HG02588 (cell line): ENCODE results near the gene KRT33A.
"Not testable (repeated sequence)": the region's sequence is repeated elsewhere in the genome, so short reads cannot be mapped to it uniquely, and the experiment has no call there.

Experiments used
- ATAC-seq: cut with Tn5 transposase; IDR thresholded peaks from one replicate; pipeline ENCODE4 v1.9.1; 2021; ENCODE audit warnings: mild to moderate bottlenecking, moderate library complexity; ENCODE audit not compliant: unreplicated experiment

Gene KRT33A

DNA sequence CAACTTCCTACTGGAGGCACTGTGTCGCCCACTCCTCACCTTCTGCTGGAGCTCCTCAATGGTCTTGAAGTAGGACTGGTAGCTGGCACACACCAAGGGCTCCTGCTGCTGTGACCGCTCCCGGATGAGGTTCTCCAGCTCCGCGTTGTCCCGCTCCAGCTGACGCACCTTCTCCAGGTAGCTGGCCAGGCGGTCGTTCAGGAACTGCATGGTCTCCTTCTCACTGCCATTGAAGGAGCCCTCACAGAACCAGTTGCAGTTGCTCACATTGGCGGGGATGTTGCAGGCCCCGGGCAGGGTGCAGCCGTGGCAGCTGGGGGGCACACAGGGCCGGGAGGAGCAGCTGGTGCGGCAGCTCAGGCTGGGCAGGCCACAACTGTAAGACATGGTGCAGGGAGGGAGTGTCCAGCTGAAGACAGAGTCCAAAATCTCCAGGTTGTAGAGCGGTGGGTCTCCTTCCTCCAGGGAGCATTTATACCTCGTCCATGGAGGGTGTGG, at the start of gene KRT33A:
Gene KRT33A (minus strand): TSS at position 448 of the 498 bp plus-strand sequence. CDS start 61 bp downstream, at position 387.
- ATAC-seq, result not testable (repeated sequence)

DNA sequence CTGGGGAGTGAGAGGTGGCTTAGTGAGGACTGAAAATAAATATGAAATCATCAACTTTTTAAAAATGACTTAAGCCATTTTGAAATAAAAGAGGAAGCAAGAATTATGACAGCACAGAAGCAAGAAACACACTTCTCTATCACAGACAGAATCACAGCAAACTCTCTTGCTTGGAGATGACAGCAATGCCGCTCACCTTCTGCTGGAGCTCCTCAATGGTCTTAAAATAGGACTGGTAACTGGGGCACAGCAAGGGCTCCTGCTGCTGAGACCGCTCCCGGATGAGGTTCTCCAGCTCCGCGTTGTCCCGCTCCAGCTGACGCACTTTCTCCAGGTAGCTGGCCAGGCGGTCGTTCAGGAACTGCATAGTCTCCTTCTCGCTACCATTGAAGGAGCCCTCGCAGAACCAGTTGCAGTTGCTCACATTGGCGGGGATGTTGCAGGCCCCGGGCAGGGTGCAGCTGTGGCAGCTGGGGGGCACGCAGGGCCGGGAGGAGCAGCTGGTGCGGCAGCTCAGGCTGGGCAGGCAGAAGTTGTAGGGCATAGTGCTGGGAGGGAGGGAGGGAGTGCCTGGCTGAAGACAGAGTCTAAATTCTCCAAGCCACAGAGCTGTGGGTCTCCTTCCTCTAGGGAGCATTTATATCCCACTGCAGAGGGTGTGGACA, 46.5 kb upstream of the KRT33A start, which contains the start of gene KRT31:
Gene KRT31 (minus strand): TSS at position 613 of the 665 bp plus-strand sequence. CDS start 69 bp downstream, at position 544.
- ATAC-seq, result no peak

DNA sequence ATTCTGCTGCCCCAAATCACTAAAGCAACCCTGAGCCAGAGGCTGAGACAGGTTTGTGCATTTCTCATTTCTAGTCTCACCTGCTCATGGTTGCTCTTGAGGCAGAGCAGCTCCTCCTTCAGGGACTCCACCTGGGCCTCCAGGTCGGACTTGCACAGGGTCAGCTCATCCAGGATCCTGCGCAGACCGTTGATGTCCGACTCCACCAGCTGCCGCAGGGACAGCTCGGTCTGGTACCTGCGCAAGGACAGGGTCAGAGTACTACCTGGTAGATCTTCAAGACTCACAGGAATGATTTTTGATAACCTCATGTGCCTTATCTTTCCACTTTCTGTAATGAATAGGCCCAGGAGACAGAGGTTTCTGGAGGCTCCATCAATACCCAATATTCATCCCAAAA, 45.7 kb upstream of the KRT33A start:
- ATAC-seq, result no peak

DNA sequence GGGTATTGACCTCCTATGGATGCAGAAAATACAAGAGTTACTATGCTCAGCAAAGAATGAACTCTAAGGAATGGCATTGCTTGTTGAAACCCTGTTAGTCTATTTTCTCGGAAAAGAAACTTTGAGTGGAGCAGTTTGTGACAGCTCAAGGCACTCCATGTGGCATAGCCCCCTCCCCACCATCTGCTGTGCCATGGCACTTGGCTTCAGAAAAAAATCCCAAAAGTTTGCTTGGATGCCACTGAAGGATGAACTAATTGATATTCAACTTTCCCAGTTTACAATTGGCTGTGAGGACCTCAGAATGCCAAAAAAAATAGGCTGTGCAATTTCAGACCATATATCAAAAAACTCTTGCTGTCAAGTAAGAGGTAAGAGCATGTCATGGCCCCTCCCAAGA, 45.0 kb upstream of the KRT33A start:
- ATAC-seq, result no peak

DNA sequence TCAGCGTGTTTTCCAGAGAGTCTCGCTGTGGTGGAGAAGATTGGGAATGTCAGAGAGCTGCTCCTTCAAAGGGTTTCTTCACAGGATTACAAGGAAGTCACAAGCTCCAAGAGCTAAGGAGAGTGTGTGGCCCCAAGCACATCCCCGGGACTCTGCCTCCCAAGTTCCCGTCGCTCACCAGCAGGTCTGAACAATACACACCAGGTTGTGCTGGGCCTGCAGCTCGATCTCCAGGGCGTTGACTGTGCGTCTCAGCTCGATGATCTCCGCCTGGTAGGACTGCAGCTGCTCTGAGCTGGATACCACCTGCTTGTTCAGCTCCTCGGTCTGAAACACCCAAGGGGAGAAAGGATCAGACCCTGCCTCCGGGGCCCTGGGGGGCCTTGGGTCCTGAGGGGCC, 44.4 kb upstream of the KRT33A start:
- not testable (repeated sequence) for ATAC-seq

DNA sequence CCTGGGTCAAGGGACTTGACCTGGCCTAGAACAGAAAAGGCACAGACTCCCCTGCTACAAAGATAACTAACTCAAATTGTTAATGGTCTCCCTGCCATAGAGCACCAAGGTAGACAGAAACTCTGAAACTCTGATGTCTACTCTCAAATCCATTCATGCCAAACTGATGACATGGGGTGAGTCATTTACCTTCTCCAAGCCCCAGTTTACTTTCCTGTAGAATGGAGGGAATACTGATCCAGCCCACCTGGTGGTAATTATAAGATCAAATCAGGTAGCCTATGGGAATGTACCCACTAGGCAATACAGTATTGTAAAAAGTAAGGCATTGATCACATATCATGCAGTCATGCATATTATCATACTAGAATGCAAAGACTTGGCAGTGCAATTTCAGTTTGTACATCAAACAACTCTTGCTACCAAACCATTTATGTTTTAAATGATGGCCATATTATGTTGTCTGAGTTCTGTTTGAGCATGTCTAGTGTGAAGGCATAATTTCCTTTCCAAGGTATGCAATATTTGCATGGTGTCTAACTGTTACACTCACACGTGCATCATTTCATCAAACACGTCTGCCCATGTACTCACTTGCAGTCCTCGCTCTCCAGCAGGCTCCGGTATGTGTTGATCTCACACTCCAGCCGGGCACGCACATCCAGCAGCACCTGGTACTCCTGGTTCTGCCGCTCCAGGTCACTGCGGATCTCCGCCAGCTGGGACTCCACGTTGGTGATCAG, 43.8 kb upstream of the KRT33A start:
- ATAC-seq, result no peak

DNA sequence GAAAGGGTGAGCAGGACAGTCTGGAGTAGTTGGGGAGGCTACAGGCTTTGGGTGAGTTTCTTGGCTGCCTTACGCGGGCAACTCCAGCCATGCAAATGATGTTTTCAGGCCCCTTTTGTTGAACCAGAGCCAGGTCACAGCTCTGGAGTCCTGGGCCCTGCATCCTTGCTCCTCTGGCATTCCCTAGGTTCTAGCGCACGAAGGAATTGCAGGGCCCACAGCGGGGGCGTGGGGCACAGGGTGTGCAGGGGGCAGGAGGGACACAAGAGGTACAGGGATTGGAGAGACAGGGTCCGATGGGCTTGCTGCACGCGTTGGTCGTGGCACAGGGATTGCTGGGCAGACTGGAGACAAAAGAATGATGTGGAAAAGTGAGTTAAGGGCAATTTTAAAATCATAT, 43.2 kb upstream of the KRT33A start:
- ATAC-seq, result no peak

DNA sequence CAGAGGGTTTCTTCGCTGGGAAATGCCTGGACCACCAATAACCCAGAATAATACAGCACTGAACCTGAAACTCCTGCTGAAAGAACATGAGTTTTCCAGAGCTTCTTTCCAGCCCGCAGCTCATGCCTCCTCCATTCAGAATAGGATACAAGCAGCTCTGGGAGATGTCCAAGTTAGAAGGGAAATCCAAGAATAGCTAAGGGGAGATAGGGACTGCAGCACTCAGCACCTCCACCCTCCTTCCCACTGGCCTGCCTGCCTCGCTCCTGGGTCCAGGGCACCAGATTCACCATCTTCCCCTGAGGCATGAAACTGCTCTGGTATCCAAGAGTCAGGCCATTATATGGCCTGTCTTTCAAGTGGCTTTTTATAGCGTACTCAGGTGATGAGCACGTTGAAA, 42.7 kb upstream of the KRT33A start:
- no peak for ATAC-seq

DNA sequence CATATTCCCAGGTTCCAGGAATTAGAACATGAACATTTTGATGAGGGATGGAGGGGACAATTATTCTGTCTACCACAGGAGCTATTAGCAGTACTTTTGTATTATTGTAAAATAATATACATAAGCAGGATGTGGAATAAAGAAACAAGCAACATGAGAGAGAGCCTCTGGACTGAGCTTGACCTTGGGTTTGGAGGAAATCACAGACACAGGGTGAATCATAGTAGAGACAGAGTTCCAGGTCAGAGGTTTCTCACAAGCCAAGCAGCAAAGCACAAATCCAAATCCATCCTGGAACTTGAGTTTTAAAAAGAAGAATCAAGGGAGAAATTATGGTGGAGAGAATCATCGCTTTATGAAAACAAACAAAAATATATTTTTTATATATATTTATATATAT, 41.6 kb upstream of the KRT33A start:
- no peak for ATAC-seq

DNA sequence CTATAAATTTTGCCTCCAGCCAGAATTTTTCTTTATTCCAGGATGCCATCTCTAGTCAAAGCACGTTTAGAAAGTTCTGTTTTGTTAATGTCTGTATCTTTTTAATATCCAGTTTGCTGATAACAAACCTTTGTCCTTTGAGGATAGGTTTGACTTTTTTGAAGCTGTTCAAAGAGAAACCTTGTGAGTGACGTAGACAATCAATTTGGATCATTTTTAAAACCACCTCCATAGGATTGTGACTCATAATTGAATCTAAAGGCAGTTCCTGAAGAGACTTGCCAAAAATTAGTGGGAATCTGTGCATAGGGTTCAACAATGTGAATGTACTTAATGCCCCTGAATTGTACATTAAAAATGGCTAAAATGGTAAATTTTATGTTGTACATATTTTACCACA, 40.9 kb upstream of the KRT33A start:
- no peak for ATAC-seq

DNA sequence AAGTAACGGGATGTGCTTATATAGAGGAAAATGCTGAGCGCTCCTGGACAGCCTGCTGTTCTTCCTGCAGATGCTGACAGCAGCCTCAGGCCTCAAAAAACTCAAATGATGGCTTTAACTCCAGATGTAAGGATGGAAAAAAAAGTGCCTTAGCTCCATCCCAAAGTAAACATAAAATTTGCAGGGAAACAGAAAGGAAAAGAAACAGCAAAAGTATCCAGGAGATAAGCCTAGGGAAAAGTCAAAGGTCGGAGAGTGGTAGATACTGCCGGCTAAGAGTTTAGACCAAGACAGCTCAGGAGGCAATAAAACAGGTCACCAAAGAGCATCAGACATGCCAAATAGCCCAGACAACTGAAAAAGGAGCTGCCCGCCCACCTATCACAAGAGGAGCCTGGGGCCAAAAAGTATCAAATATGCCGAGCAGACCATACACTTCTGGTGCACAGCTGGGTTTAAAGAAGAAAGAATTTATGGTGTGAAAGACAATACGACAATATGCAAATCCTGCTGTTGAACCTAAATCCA, 39.8 kb upstream of the KRT33A start:
- no peak for ATAC-seq

DNA sequence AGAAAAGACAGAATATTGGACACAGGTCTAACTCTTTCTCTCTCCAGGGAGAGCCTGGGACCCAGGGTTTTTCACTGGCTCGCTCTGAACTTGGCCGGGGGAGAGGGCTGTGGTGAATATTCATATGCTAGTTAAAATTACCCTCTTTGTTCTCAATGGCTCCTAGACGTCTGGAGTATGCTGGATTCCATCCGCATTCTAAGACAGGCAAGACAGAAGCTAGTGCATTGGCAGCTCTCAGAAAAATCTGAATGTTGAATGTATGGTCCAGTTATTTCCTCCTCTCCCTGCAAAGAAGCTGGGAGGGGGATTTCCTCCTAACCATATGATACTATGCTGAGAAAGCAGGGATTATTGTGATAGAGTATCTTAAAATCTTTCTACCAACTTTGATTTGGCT, 37.0 kb upstream of the KRT33A start:
- no peak for ATAC-seq

DNA sequence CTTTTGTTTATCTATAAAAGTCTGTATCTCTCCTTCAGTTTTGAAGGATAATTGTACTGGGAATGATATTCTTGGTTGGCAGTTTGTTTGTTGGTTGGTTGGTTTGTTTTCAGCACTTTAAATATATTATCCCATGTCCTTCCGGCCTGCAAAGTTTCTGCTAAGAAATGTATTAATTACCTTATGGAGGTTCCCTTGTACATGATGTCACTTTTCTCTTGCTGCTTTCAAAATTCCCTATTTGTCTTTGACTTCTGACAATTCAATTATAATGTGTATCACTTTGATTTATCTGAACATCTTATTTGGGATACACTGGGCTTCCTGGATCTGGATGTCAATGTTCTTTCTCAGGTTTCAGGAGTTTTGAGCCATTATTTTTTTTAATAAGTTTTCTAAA, 35.6 kb upstream of the KRT33A start:
- no peak for ATAC-seq

DNA sequence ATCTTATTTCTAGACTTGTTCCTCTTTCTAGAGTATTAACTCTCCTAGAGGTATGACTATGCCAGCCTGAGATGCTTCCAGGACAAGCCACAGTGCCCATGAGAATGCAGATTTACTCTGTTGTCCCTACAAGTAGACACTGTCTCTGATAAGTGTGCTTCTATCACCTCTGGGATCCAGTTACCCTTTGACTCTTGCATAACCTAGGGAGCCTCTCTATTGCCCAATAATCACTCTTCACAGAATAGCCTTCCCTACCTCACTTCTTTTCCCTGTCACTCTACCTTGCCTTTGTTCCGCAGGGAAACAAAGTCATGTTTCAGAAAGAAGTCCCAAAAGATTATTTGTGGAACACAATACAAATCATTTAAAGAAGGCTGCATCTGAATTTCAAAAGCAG, 33.1 kb upstream of the KRT33A start:
- no peak for ATAC-seq

DNA sequence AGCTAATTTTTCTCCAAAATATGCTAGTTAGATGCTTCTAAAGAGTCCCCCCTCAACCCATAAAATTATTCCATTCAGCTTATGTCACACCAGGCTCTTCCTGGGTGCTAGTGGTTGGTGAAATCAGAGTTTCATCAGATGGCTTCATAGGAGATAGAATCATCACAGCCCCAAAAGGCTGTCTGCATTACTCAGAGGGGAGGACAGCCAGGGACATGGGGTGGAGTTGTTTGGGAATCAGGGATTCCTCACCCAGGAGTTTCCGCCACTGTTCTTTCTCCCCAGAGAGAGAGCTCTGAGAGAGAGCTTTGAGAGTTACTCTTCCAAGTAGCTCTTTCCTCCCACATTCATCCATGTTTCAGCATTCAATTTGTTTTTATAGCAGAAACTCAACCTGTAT, 31.8 kb upstream of the KRT33A start:
- ATAC-seq, result no peak

DNA sequence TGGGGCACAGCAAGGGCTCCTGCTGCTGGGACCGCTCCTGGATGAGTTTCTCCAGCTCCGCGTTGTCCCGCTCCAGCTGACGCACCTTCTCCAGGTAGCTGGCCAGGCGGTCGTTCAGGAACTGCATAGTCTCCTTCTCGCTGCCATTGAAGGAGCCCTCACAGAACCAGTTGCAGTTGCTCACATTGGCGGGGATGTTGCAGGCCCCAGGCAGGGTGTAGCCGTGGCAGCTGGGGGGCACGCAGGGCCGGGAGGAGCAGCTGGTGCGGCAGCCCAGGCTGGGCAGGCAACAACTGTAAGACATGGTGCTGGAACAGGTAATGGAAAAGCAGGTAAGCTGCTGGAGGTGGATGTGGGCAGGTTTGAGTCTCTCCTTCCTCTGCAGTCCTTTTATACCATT, 31.3 kb upstream of the KRT33A start, which contains the start of gene KRT34:
Gene KRT34 (minus strand): TSS at position 364 of the 400 bp plus-strand sequence. CDS start 60 bp downstream, at position 304.
- ATAC-seq, result not testable (repeated sequence)

DNA sequence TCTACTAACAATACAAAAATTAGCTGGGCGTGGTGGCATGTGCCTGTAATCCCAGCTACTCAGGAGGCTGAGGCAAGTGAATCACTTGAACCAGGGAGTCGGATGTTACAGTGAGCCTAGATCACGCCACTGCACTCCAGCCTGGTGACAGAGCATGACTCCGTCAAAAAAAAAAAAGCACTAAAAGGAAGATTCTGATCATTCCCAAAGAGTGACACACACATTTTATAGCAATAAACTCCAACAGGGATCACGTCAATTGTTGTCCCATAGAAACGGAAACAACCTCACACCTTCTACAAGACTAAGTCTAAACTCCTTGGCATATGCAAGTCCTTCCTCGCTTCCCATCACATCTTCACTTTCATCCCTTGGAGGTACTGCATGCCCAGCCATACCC, 29.5 kb upstream of the KRT33A start:
- ATAC-seq, result not testable (repeated sequence)

DNA sequence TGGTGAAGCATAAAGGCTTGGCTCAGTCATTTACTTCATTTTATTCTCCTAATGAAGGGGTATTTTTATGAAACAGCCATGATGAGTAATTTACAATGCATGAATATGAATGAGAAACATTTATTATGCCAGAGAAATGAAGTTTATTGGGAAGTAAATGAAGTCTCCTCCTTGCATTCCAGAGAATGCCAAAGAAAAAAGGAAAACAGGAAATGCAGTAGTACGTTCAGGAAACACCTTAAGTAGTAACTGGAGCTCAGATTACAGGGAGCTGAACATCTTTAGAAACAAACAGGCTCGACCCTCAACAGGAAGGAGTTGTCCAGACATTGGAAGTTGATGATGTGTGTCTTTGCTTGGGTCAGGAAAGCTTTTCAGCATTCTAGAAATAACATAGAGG, 26.9 kb upstream of the KRT33A start:
- ATAC-seq, result no peak

DNA sequence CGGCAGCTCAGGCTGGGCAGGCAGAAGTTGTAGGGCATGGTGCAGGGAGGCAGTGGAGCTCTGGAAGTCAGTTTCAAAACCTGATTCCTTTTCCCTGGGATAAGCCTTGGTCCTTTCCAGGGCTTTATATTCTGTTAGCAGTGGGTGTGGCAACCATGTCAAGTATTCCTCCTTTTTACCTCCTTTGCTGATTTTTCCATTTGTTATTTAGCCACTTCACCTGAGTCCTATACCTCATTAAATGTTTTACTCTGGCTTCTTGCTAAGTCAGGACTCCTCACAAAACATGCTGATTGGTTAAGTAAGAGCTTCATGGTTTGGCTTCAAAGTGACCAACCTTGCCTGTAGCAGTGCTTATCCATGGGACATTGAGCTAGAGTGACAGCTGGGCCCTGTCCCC, 19.1 kb upstream of the KRT33A start, which contains the start of gene KRT33B:
Gene KRT33B (minus strand): TSS at position 101 of the 400 bp plus-strand sequence. CDS start 63 bp downstream, at position 38.
- no peak for ATAC-seq

DNA sequence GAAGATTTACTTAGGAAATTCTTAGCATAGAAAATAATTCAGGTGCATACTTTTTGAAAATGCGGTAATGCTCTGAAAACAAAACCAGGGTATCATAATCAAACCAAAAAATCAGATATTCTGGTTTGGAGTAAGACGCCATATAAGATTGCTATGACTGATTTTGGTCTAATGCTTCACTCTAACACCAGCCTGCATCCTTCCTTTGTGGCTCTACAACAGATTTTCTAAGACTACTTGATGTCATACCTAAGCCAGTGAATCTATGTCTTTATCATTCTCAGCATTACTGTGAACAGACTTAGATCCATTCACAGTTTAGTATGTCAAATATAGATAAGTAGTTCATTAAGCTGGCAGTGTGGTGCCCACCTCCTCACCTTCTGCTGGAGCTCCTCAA, 18.4 kb upstream of the KRT33A start:
- no peak for ATAC-seq

DNA sequence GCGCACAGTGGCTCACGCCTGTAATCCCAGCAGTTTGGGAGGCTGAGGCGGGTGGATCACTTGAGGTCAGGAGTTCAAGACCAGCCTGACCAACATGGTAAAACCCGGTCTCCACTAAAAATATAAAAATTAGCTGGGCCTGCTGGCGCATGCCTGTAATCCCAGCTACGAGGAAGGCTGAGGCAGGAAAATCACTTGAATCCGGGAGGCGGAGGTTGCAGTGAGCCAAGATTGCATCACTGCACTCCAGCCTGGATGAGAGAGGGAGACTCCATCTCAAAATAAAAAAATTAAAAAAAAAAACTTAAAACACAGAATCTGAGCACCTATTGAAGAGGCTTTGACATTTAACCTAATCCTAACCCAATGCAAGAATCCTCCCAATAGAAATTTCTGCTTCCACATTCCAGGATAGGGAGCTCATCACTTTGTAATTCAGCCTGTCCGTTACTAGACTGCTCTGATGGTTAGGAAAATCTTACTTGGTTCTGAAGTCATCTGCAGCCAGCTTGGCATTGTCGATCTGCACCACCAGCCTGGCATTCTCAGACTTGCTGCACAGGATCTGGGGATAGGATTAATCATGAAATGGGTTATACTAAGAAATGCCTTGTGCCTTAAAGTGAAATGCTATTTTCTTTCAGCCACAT, 16.9 kb upstream of the KRT33A start:
- ATAC-seq, result no peak
